Dendritic cell treated with granulocyte-macrophage colony-stimulating factor and Interleukin-4, amounts not matched to agents 40 ng/mL and 50 ng/mL, for 4 days (primary cell): ENCODE data around the gene IKZF1.

Experiments
- H3K27ac Mint-ChIP-seq: one replicate; pipeline ENCODE4 v1.8.0; 2022; ENCODE audit warnings: mild to moderate bottlenecking, mixed read lengths
- H3K27me3 Mint-ChIP-seq: one replicate; pipeline ENCODE4 v1.8.0; 2022; ENCODE audit warnings: mild to moderate bottlenecking, mixed read lengths
- H3K36me3 Mint-ChIP-seq: one replicate; pipeline ENCODE4 v1.8.0; 2022; ENCODE audit warnings: low read depth, mixed read lengths
- H3K4me1 Mint-ChIP-seq: one replicate; pipeline ENCODE4 v1.8.0; 2022; ENCODE audit warnings: low read depth, mixed read lengths
- H3K4me3 Mint-ChIP-seq: one replicate; pipeline ENCODE4 v1.8.0; 2022; ENCODE audit warnings: mild to moderate bottlenecking, moderate library complexity, mixed read lengths
- H3K9me3 Mint-ChIP-seq: one replicate; pipeline ENCODE4 v1.8.0; 2022; ENCODE audit warnings: mixed read lengths
- intact Hi-C: fragments of 100-400 bp; cut with micrococcal nuclease; formaldehyde crosslinking; loops from one replicate; pipeline ENCODE4 v1.15.0; 2022

Gene IKZF1

GRCh38 chr7:50339990-50340500 lies 35.5 kb downstream of the IKZF1 start:
- Mint-ChIP-seq H3K9me3 (no peaks in the 10 kb centered on the region), H3K4me1 (peaks cover 54% of the 10 kb centered on the region), H3K36me3 (peaks cover 37% of the 10 kb centered on the region), H3K27ac (peak overlapping the region; percentile 61), H3K27me3 (no peaks in the 10 kb centered on the region), H3K4me3 (no peak overlapping the region)
- intact Hi-C loops = no loop called here

GRCh38 chr7:50341724-50342123 lies 37.2 kb downstream of the IKZF1 start:
- intact Hi-C loops = no loop called here
- H3K27ac Mint-ChIP-seq = no peak overlapping the region
- peaks cover 66% of the 10 kb centered on the region for H3K4me1 Mint-ChIP-seq

GRCh38 chr7:50342616-50343114 lies 38.1 kb downstream of the IKZF1 start:
- Mint-ChIP-seq H3K9me3 (no peaks in the 10 kb centered on the region), H3K4me3 (no peak overlapping the region), H3K27ac (peak overlapping the region; percentile 49), H3K27me3 (no peaks in the 10 kb centered on the region), H3K4me1 (peaks cover 70% of the 10 kb centered on the region), H3K36me3 (peaks cover 61% of the 10 kb centered on the region)
- intact Hi-C loops = no loop called here

More at GRCh38 chr7:50341724-50342123, 37.2 kb downstream of the IKZF1 start:
- H3K4me3 Mint-ChIP-seq = no peak overlapping the region
- H3K36me3 Mint-ChIP-seq = peaks cover 54% of the 10 kb centered on the region
- no peaks in the 10 kb centered on the region for H3K9me3 Mint-ChIP-seq
- no peaks in the 10 kb centered on the region for H3K27me3 Mint-ChIP-seq

- Mint-ChIP-seq H3K27me3 (no peaks in the 10 kb centered on the region), H3K36me3 (peaks cover 94% of the 10 kb centered on the region), H3K4me1 (peaks cover 76% of the 10 kb centered on the region), H3K27ac (no peak overlapping the region), H3K9me3 (no peaks in the 10 kb centered on the region), H3K4me3 (no peak overlapping the region)
- intact Hi-C loops = no loop called here
Observed at GRCh38 chr7:50346545-50347497, 42.3 kb downstream of the IKZF1 start.

GRCh38 chr7:50347693-50348092 lies 43.2 kb downstream of the IKZF1 start:
- Mint-ChIP-seq H3K27ac (peak overlapping the region; percentile 23), H3K36me3 (peaks cover 92% of the 10 kb centered on the region), H3K4me3 (no peak overlapping the region), H3K9me3 (no peaks in the 10 kb centered on the region), H3K27me3 (no peaks in the 10 kb centered on the region), H3K4me1 (peaks cover 75% of the 10 kb centered on the region)
- intact Hi-C loops = no loop called here

GRCh38 chr7:50348469-50349162 lies 44.1 kb downstream of the IKZF1 start:
- Mint-ChIP-seq H3K4me3 (no peak overlapping the region), H3K27ac (peak overlapping the region; percentile 1), H3K36me3 (peaks cover 92% of the 10 kb centered on the region), H3K4me1 (peaks cover 74% of the 10 kb centered on the region), H3K27me3 (no peaks in the 10 kb centered on the region), H3K9me3 (no peaks in the 10 kb centered on the region)
- intact Hi-C loops = no loop called here

GRCh38 chr7:50349399-50349798 lies 44.9 kb downstream of the IKZF1 start:
- H3K9me3 Mint-ChIP-seq = no peaks in the 10 kb centered on the region
- H3K4me1 Mint-ChIP-seq = peaks cover 77% of the 10 kb centered on the region
- no peak overlapping the region for H3K4me3 Mint-ChIP-seq
- intact Hi-C loops = no loop called here
- peaks cover 92% of the 10 kb centered on the region for H3K36me3 Mint-ChIP-seq
- peak overlapping the region; percentile 1 for H3K27ac Mint-ChIP-seq
- H3K27me3 Mint-ChIP-seq = no peaks in the 10 kb centered on the region

- Mint-ChIP-seq H3K27ac (peak overlapping the region; percentile 52), H3K4me1 (peaks cover 82% of the 10 kb centered on the region), H3K9me3 (no peaks in the 10 kb centered on the region), H3K36me3 (peaks cover 96% of the 10 kb centered on the region), H3K4me3 (no peak overlapping the region), H3K27me3 (no peaks in the 10 kb centered on the region)
- intact Hi-C loops = no loop called here
Observed at GRCh38 chr7:50349963-50350944, 45.7 kb downstream of the IKZF1 start.

GRCh38 chr7:50351267-50351666 lies 46.8 kb downstream of the IKZF1 start:
- Mint-ChIP-seq H3K27me3 (no peaks in the 10 kb centered on the region), H3K27ac (peak overlapping the region; percentile 52), H3K4me3 (no peak overlapping the region), H3K36me3 (peaks cover 87% of the 10 kb centered on the region), H3K4me1 (peaks cover 87% of the 10 kb centered on the region), H3K9me3 (no peaks in the 10 kb centered on the region)
- intact Hi-C loops = no loop called here

GRCh38 chr7:50352282-50352681 lies 47.8 kb downstream of the IKZF1 start:
- Mint-ChIP-seq H3K9me3 (no peaks in the 10 kb centered on the region), H3K4me1 (peaks cover 90% of the 10 kb centered on the region), H3K27me3 (no peaks in the 10 kb centered on the region), H3K4me3 (no peak overlapping the region), H3K36me3 (peaks cover 85% of the 10 kb centered on the region), H3K27ac (peak overlapping the region; percentile 51)
- intact Hi-C loops = no loop called here

- intact Hi-C loops = no loop called here
- Mint-ChIP-seq H3K27me3 (no peaks in the 10 kb centered on the region), H3K4me1 (peaks cover 92% of the 10 kb centered on the region), H3K4me3 (no peak overlapping the region), H3K36me3 (peaks cover 85% of the 10 kb centered on the region), H3K9me3 (no peaks in the 10 kb centered on the region), H3K27ac (peak overlapping the region; percentile 94)
Observed at GRCh38 chr7:50352751-50353150, 48.2 kb downstream of the IKZF1 start.

- Mint-ChIP-seq H3K27me3 (no peaks in the 10 kb centered on the region), H3K4me3 (no peak overlapping the region), H3K4me1 (peaks cover 94% of the 10 kb centered on the region), H3K27ac (peak overlapping the region; percentile 94), H3K9me3 (no peaks in the 10 kb centered on the region), H3K36me3 (peaks cover 85% of the 10 kb centered on the region)
- intact Hi-C loops = no loop called here
Observed at GRCh38 chr7:50353201-50353600, 48.7 kb downstream of the IKZF1 start.

- peaks cover 96% of the 10 kb centered on the region for H3K4me1 Mint-ChIP-seq
- H3K9me3 Mint-ChIP-seq = no peaks in the 10 kb centered on the region
- intact Hi-C loops = no loop called here
- H3K27me3 Mint-ChIP-seq = no peaks in the 10 kb centered on the region
- peak overlapping the region; percentile 94 for H3K27ac Mint-ChIP-seq
- no peak overlapping the region for H3K4me3 Mint-ChIP-seq
- H3K36me3 Mint-ChIP-seq = peaks cover 85% of the 10 kb centered on the region
Observed at GRCh38 chr7:50353894-50354595, 49.5 kb downstream of the IKZF1 start.
